ENCODE measurements around the gene KIF19. TPM values are rescaled to one million over a fixed set of nuclear protein-coding genes. Genes with fewer than 3 reads are reported as not detected.
"Not testable (repeated sequence)": the region's sequence is repeated elsewhere in the genome, so short reads cannot be mapped to it uniquely, and the experiment has no call there.

The KIF19 gene, protein sequence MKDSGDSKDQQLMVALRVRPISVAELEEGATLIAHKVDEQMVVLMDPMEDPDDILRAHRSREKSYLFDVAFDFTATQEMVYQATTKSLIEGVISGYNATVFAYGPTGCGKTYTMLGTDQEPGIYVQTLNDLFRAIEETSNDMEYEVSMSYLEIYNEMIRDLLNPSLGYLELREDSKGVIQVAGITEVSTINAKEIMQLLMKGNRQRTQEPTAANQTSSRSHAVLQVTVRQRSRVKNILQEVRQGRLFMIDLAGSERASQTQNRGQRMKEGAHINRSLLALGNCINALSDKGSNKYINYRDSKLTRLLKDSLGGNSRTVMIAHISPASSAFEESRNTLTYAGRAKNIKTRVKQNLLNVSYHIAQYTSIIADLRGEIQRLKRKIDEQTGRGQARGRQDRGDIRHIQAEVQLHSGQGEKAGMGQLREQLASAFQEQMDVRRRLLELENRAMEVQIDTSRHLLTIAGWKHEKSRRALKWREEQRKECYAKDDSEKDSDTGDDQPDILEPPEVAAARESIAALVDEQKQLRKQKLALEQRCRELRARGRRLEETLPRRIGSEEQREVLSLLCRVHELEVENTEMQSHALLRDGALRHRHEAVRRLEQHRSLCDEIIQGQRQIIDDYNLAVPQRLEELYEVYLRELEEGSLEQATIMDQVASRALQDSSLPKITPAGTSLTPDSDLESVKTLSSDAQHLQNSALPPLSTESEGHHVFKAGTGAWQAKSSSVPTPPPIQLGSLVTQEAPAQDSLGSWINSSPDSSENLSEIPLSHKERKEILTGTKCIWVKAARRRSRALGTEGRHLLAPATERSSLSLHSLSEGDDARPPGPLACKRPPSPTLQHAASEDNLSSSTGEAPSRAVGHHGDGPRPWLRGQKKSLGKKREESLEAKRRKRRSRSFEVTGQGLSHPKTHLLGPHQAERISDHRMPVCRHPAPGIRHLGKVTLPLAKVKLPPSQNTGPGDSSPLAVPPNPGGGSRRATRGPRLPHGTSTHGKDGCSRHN
- not detected in 2 replicates for total RNA-seq (2014; rRNA removed; shearing (Covaris generic))

DNA sequence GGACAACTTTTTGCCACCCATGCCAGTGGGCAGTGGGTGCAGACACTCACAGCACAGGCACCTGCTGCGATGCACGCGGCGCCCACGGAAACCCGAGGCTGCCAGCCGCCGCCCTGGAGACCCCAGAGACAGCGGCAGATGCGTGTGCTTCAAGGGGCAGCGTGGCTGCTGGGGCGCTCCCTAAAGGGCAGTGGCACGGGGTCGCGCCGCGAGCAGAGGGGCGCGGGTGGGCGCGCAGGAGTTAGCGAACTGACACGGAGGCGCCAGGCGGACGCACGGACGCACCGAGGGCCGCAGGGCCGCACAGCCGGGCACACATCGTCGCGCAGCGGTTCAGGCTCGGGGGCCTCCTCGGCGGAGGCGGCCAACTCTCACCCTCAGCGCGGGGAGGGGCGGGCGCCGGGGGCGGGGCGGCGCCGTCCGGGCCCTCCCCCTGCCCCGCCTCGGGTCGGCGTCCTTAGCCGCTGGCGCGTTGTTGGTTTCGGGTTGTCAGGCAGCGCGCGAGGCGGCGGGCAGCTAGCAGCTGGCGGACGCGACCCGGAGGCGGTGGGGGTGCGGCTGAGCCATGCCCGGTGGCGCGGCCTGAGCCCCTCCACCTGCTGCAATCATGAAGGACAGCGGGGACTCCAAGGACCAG lies at the start of gene KIF19:
KIF19 (plus strand) TSS at position 484 of the 637 bp plus-strand sequence; CDS start at position 608, 124 bp downstream.
- DNase-seq (ENCODE audit: low read depth), result no peak

DNA sequence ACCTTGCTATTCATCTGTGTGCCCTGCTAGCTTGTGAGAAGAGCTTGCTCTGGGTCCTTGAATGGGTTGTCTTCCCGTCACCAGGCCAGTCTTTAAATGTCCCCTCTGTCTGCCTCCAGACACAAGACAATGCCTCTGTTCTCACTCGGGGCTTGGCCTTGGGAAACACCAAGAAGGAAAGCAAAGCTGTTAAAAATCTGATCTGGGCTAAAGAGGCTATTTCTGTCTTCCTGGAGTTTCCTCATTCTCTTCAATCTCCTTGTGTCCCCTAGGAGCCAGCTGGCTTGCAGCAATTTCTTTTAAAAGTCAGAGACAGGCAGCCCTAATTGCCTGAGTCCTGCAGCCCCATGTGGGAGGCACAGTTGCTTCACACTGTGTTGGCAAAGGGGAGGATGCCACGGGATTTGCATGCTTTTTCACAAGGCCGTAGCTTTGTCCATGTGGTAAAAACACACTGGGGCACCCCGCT lies 49.5 kb upstream of the KIF19 start:
- no peak for DNase-seq (ENCODE audit: low read depth)

DNA sequence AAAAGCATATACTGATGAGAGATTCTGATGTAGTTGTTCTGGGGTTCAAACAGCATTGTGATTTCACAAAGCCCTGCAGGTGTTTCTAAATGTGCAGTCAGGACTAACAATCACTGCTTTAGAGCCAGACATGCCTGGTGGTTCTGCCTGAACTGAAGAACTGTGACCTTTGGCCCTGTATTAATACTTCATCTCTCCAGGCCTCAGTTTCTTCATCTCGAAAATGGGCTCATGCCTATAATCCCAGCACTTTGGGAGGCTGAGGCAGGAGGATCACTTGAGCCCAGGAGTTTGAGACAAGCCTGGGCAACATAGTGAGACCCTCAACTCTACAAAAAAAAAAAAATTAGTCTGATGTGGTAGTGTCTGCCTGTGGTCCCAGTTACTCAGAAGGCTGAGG lies 48.1 kb upstream of the KIF19 start:
- no peak for DNase-seq (ENCODE audit: low read depth)

DNA sequence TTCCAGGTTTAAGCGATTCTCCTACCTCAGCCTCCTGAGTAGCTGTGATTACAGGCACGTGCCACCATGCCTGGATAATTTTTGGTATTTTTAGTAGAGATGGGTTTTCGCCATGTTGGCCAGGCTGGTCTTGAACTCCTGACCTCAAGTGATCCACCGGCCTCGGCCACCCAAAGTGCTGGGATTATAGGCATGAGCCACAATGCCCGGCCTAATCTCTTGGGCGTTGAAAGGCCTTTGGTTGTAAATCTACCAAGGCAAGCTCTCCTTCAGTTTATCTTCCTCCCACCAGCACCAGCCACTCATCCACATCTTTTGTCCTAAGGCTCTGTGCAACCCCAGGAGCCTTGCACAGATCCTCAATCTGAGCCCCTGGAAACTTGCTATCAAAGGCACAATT lies 46.4 kb upstream of the KIF19 start:
- DNase-seq (ENCODE audit: low read depth), result not testable (repeated sequence)

DNA sequence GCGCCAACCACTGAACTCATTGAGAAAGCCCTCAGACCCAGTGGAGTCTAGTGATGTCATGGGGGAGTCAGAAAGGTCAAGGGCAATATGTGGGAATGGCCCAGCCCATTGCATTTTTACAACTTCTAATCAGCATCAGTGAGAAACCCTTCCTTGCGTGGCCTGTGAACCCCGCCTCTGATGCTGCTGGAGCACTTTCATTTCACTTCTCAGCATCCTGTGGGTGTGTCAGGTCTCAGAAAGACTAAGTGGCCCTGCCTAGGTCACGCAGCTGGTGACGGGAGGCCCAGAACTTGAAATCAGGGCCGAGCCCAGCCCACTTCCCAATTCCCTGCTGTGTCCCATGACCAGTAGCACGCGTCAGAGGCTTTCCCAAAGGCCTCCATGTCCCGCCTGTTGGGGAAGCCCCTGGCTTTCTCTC lies 45.9 kb upstream of the KIF19 start:
- DNase-seq (ENCODE audit: low read depth), result no peak

DNA sequence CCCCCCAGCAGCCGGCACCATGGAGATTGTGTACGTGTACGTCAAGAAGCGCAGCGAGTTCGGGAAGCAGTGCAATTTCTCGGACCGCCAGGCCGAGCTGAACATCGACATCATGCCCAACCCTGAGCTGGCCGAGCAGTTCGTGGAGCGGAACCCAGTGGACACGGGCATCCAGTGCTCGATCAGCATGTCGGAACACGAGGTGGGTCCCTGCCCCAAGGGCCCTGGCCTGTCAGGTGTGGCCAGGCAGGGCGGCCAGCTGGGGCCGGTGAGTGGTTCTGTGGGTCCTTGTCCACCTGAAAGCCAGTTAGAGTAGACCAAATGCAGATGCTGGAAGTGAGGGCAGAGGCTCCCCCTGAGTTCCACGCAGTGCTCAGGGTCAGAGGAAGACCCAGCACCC lies 44.2 kb upstream of the KIF19 start:
- no peak for DNase-seq (ENCODE audit: low read depth)

DNA sequence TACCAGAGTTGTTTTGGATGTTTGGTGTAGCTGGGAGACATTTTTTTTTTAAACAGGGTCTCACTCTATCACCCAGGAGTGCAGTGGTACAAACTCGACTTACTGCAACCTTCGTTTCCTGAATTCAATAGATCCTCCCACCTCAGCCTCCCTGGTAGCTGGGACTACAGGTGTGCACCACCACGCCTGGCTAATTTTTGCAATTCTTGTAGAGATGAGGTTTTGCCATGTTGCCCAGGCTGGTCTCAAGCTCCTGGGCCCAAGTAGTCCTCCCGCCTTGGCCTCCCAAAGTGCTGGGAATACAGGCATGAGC lies 43.8 kb upstream of the KIF19 start:
- not testable (repeated sequence) for DNase-seq (ENCODE audit: low read depth)

DNA sequence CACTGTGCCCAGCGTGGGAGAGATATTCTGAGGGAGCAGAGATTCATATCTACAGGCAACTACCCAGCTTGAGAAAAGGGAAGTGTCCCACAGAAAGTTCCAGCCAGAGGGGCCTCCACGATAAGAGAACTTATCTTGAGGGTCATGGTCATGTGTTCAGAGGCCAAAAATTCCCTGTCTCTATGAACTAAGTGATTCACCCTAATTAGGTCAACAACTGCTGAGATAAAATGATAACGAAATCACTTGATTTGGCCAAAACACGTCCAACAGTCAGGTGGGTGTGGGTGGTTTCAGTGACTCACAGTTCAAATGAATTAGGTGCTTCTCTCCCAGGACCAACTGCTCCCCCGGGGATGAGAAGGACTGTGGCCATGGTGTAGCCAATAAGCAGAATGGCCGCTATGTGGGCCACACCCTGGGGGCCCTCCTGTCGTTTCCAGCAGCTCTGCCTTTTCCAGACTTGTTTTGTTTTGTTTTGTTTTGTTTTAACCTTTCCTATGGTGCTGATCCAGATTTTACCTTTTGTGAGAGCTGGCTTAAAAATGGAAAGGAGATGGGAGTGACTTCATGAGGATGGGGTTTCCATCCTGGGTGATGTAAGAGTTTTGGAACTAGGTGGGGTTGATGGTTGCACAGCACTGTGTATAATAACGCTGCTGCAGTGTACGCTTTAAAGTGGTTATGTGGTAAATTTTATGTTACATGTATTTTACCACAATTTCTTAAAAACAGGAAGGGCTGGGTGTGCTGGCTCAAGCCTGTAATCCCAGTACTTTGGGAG lies 43.2 kb upstream of the KIF19 start:
- peak; percentile 32 for DNase-seq (ENCODE audit: low read depth)

DNA sequence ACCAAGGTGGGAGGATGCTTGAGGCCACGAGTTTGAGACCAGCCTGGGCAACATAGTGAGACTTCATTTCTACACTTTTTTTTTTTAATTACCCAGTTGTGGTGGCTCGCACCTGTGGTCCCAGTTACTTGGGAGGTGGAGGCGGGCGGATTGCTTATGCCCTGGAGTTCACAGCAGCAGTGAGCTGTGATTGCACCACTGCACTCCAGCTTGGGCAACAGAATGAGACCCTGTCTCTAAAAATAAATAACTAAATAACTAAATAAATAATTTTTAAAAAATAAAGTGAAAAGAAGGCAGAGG lies 42.7 kb upstream of the KIF19 start:
- no peak for DNase-seq (ENCODE audit: low read depth)

DNA sequence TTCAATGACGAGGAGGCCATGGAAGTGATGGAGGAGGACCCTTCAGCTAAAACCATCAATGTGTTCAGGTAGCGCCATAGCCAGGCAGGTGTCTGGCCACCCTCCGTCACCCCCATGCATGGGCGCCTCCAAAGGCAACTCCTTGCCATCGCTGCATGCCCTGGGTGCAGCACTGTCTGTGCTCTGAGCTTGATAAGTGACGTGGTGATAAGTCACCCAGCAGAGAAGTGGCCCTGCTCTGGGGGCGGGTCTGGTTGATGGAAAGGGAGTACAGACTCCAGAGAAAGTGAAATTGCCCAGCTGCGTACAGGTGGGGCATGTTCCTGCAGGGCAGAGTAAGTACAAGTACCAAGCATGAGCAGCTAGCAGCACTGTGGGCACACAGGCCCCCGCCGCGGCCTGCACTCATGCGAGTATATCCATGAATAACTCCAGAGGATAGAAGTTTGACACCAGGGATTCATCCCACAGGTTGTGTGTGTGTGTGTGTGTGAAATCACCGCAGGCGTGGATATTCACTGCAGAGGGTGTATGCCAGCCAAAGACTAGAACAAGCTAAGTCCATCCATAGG lies 38.9 kb upstream of the KIF19 start:
- DNase-seq (ENCODE audit: low read depth), result no peak

DNA sequence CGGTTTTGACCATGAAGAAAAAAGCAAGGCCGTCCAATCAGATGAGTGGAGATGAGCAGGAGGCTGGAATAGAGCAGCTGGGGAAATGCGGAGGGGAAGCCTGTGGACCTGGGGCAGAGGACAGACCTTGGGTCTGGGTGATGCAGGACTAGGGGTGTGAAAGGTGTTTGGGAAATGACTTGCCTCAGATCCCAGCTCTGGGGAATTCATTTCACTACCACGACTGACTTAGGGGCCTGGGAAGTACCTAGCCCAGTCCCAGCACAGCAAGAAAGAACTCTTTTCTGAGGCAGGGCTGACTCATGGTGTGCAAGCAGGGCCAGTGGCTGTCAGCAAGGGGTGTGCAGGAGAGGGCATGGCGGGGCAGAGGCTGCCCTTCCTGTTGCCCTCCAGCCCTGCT lies 37.2 kb upstream of the KIF19 start:
- DNase-seq (ENCODE audit: low read depth), result no peak

DNA sequence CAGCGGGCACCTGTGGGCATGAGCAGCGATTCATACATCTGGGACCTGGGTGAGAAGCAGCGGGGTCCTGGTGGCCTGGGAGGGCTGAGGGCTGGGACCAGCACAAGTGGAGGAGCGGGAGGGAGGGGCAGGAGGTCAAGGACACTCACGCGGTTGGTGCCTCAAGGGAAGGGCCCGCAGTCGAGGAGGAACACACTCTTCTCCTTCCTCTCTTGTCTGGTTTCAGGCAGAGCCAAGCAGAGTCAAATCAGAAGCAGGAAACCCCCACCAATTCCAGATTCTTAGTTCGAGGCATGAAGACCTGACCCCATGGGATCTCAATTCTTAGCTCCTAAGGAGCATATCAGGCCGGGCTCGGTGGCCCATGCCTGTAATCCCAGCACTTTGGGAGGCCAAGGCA lies 36.3 kb upstream of the KIF19 start:
- DNase-seq (ENCODE audit: low read depth), result no peak

DNA sequence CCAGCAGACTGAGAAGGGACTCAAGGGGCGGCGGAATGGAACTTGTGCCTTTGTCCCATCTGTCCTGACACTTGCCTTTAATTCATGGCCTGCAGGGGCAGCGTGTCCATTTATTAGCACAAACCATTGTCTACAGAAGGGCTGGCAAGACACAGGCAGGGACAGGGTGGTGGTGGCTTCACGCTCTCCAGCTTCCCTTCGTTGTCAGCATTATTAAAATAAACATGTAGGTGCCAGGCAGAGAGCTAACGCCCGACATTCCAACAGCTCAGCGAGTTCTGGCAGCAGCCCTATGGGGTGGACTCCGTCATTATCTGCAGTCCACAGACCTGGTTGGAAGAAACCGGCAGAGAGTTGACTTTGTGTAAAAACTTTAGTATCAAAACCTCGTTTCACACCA lies 35.7 kb upstream of the KIF19 start:
- DNase-seq (ENCODE audit: low read depth), result no peak

DNA sequence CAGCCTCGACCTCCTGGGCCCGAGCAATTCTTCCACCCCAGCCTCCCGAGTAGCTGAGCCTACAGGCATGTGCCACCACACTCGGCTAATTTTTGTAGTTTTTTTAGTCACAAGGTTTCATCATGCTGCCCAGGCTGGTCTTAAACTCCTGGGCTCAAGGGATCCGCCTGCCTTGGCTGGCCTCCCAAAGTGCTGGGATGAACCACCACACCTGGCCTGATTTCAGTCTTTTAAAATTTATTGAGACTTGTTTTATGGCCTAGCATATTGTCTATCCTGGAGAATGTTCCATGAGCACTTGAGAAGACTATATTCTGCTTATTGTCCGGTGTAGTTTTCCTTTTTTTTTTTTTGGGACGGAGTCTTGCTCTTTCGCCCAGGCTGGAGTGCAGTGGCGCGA lies 33.5 kb upstream of the KIF19 start:
- no peak for DNase-seq (ENCODE audit: low read depth)

DNA sequence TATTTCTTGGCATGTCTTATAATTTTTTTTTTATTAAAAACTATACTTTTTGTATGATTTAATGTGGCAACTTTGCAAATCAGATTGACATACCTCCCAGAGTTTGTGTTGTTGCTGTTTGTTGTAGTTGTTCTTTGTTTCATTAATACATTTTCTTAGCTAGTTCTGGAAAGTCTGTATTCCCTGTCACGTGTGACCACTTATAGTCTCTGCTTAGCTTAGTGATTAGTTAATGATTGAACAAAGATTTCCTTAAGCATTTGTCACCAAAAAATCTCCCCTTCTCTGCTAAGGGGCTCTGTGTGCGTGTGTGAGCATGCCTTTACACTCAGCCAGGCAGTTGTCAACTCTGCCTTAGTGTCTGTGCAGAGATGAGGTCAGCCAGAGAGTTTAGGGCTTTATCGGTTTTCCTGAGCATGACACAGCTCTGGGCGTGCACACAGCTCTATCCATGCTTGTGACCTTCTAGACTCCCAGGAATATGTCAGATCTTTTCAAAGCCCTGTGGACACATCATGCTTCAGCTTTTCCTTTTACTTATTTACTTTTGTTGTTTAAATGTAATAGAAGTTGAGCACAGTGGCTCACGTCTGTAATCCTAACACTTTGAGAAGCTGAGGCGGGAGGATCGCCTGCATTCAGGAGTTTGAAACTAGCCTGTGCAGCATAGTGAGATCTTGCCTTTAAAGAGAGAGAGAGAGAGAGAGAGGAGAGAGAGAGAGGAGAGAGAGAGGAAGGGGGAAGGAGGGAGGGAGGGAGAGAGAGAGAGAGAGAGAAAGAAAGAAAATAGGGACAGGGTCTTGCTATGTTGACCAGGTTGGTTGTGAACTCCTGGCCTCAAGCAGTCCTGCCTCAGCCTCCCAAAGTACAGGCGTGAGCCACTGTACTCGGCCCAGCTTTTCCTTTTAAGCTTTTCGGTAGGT lies 30.1 kb upstream of the KIF19 start:
- no peak for DNase-seq (ENCODE audit: low read depth)

DNA sequence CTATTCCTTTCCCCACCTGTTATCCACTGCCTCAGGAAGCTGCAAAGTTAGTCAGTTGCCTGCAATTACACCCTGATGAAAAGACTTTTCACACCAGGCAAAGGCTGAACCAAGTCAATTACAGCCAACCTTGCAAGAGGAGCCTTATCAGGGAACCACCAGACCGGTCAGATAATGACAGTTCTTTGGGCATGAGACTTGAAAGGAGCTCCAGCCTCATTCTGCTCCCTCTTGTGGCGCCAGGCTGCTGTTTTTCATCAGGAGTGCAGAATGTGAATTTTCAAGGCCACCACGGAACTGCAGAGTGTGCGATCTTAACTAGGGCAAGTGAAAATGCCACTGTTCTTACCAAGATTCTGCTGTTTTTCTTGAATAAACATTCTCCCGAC lies 29.5 kb upstream of the KIF19 start:
- DNase-seq (ENCODE audit: low read depth), result peak; percentile 52

DNA sequence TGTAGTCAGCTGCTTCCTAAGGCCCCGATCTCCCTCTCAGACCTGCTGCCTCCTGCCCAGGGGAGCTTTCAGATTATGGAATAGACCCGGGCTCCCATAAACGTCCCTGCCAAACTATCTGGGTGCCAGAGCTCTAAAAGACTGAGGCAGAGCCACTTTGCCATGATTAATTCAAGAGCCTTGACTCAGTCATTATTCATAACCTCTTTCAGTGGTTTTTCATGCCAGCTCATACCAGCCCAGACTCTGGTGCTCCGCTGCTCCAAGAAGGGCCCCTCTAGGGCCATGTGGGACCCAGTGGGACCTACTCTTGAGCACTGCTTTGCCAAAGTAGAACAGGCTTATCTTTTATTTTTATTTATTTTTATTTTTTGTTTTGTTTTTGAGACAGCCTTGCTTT lies 28.1 kb upstream of the KIF19 start:
- DNase-seq (ENCODE audit: low read depth), result peak; percentile 46

DNA sequence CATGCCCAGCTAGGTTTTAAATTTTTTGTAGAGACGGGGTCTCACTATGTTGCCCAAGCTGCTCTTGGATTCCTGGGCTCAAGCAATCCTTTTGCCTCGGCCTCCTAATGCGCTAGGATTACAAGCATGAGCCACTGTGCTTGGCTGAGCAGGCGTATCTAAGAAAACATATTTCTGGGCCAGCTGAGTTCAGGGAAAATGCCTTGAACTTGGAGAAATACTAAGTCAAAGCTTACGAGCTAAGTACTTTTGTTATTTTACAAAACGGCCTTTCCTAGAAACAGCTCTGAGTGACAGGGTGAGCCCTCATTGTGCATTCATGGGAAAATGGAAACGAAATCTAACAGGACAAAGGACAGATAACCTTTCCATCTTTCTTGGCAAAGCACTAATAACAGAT lies 27.2 kb upstream of the KIF19 start:
- no peak for DNase-seq (ENCODE audit: low read depth)

DNA sequence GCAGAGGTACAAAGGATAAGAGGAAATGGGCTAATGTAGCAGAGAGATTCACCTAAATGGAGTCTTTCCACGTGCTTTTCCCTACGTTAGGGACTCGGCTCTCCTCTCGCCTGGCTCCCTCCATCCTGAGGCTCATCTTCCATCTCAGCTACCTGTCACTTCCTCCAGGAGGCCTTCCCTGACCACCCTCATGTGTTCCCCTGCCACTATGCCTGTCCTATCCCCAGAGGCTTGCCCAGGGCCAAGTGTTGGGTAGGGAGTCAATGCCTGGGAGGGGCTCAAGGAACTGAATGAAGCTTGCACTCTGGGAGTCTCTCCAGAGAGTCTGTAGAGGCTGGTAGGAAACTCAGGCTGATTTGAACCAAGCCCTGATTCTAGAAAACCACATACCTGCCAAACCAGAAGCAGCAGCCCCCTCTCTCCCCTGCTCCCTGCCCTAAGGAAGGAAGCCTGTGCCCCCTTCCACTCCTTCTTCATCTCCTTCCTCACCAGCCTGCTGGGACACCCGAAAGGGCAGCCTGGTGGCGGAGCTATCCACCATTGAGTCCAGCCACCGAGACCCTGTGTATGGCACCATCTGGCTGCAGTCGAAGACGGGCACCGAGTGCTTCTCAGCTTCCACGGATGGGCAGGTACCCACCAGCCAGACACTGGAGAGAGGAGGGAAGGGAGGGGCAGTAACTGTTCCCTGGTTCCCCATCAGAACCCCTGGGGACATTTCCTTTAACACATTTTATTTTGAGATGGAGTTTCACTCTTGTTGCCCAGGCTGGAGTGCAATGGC lies 26.6 kb upstream of the KIF19 start:
- no peak for DNase-seq (ENCODE audit: low read depth)
